ENCODE measurements around the gene PARD6G.

DNA sequence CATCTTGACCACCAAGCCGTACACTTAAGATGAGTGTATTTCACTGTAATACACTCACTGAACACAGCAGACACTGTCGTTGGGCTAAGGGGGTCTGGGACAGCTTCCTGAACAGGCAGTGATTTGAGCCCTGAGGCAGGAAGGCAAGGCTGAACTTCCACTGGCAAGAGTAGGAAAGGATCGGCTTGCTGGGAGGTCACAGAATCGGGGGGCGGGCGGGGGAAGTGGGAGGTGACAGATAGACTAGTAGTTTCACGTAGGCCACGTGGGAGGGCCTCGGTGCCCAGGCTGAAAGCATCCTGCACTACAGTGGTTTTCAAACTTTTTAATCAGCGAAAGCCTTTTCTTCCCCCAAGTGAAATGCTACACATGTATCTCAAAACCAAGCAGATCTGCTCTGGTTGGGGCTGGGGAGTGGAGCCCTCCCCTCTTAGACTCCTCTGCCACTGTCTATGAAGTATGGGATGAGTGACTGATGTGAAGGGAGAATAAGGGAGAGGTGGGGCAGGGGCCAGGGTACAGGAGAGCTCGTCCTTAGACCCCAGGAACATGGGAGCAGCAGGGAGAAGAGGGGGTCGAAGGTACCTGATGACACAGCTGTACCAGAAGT, 8.6 kb downstream of the PARD6G start:
- TF ChIP-seq, protein P1, sequence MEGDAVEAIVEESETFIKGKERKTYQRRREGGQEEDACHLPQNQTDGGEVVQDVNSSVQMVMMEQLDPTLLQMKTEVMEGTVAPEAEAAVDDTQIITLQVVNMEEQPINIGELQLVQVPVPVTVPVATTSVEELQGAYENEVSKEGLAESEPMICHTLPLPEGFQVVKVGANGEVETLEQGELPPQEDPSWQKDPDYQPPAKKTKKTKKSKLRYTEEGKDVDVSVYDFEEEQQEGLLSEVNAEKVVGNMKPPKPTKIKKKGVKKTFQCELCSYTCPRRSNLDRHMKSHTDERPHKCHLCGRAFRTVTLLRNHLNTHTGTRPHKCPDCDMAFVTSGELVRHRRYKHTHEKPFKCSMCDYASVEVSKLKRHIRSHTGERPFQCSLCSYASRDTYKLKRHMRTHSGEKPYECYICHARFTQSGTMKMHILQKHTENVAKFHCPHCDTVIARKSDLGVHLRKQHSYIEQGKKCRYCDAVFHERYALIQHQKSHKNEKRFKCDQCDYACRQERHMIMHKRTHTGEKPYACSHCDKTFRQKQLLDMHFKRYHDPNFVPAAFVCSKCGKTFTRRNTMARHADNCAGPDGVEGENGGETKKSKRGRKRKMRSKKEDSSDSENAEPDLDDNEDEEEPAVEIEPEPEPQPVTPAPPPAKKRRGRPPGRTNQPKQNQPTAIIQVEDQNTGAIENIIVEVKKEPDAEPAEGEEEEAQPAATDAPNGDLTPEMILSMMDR (IDR thresholded peaks at IDR 0.05) = no peak
- no peak for TF ChIP-seq POLR2A (IDR thresholded peaks at IDR 0.05)
